B cell (primary cell): ENCODE data around the gene TM7SF3. TPM values are rescaled to one million over a fixed set of nuclear protein-coding genes. Genes with fewer than 3 reads are reported as not detected.

Experiments
- ATAC-seq: fragments of 200-7000 bp; cut with Tn5 transposase; one replicate; pipeline ENCODE4 v1.10.0; 2021; ENCODE audit warnings: low read depth, mild to moderate bottlenecking, moderate number of reproducible peaks, moderate library complexity
- CTCF ChIA-PET: fragments of 350-600 bp; sonication (Branson Sonifier 250); formaldehyde crosslinking; loops from one replicate; lab custom pipeline; 2021; ENCODE audit warnings: antibody characterized with exemption, inconsistent platforms; lab: Charles Lee
- POLR2A ChIA-PET: fragments of 350-600 bp; sonication (Branson Sonifier 250); formaldehyde crosslinking; loops from one replicate; lab custom pipeline; 2021; ENCODE audit warnings: antibody characterized with exemption; lab: Charles Lee
- DNase-seq: peaks from one replicate; pipeline ENCODE4 v3.0.0; 2013
- H2AFZ ChIP-seq: 2 replicates; pipeline ENCODE4 v1.6.1; 2012; ENCODE audit warnings: mild to moderate bottlenecking, low read depth, low read length; ENCODE audit not compliant: insufficient read depth, poor library complexity, severe bottlenecking
- H3K27ac ChIP-seq, 2 donors: 1 replicate in 1 of 2; 2 replicates in 1 of 2; pipeline ENCODE4 v1.5.1; 2012 to 2013; ENCODE audit warnings: low read length in 2 of 2, mild to moderate bottlenecking in 2 of 2, moderate library complexity in 1 of 2
- H3K27me3 ChIP-seq, 4 experiments: fragments of 200-600 bp in 1 of 4; sonication (generic) in 1 of 4; replicated peaks in 1 of 4; 1 replicate in 2 of 4; 2 replicates in 2 of 4; pipeline versions ENCODE4 v1.6.1 to v1.7.0; 2013 to 2016; ENCODE audit warnings: low read length in 3 of 4, mild to moderate bottlenecking in 2 of 4, mixed read lengths in 1 of 4, moderate library complexity in 1 of 4; ENCODE audit not compliant: insufficient read depth in 4 of 4, control insufficient read depth in 3 of 4; ENCODE audit errors: control extremely low read depth in 1 of 4
- H3K36me3 ChIP-seq, 2 experiments: replicated peaks in 1 of 2; 1 replicate in 1 of 2; 2 replicates in 1 of 2; pipeline versions ENCODE4 v1.6.1 to v1.7.1; 2013; ENCODE audit warnings: low read length in 1 of 2; ENCODE audit not compliant: insufficient read depth in 2 of 2, control insufficient read depth in 1 of 2; ENCODE audit errors: control extremely low read depth in 1 of 2, extremely low read depth in 1 of 2
- H3K4me1 ChIP-seq, 2 donors: fragments of 200-600 bp in 1 of 2; sonication (generic) in 1 of 2; 1 replicate in 1 of 2; 2 replicates in 1 of 2; pipeline versions ENCODE4 v1.5.1 to v1.6.1; 2013 to 2017; ENCODE audit warnings: low read length in 2 of 2; ENCODE audit not compliant: control insufficient read depth in 2 of 2, insufficient read depth in 2 of 2
- H3K4me2 ChIP-seq: replicated peaks from 2 replicates; pipeline ENCODE3; 2012; ENCODE audit warnings: mild to moderate bottlenecking, low read depth, low read length; ENCODE audit not compliant: poor library complexity, severe bottlenecking
- H3K4me3 ChIP-seq, 5 experiments: fragments of 200-600 bp in 1 of 5; sonication (generic) in 1 of 5; 1 replicate in 3 of 5; 2 replicates in 2 of 5; pipeline versions ENCODE4 v1.5.1 to v1.7.0; 2011 to 2016; ENCODE audit warnings: low read length in 4 of 5, mild to moderate bottlenecking in 4 of 5, low read depth in 2 of 5, control low read depth in 1 of 5, moderate library complexity in 1 of 5; ENCODE audit not compliant: insufficient read depth in 1 of 5; ENCODE audit errors: control extremely low read depth in 1 of 5, extremely low read depth in 1 of 5
- H3K79me2 ChIP-seq: fragments of 200-600 bp; sonication (generic); one replicate; pipeline ENCODE4 v1.6.0; 2016; ENCODE audit warnings: low read length; ENCODE audit not compliant: control insufficient read depth, insufficient read depth
- H3K9ac ChIP-seq: fragments of 200-600 bp; sonication (generic); 2 replicates; pipeline ENCODE4 v1.6.1; 2017; ENCODE audit warnings: mild to moderate bottlenecking, low read length, moderate library complexity
- H3K9me3 ChIP-seq, 3 donors: one replicate each; pipeline versions ENCODE4 v1.6.1 to v1.7.1; 2013; ENCODE audit warnings: low read length in 2 of 3; ENCODE audit not compliant: control insufficient read depth in 2 of 3, insufficient read depth in 1 of 3; ENCODE audit errors: control extremely low read depth in 1 of 3
- H4K20me1 ChIP-seq: 2 replicates; pipeline ENCODE4 v1.6.0; 2012; ENCODE audit warnings: mild to moderate bottlenecking, low read length; ENCODE audit not compliant: insufficient read depth, control insufficient read depth, poor library complexity, severe bottlenecking
- H3K27ac Mint-ChIP-seq: one replicate; pipeline ENCODE4 v1.8.0; 2021; ENCODE audit warnings: mixed read lengths
- H3K27me3 Mint-ChIP-seq: one replicate; pipeline ENCODE4 v1.8.0; 2021; ENCODE audit warnings: mixed read lengths
- H3K4me1 Mint-ChIP-seq: one replicate; pipeline ENCODE4 v1.8.0; 2021; ENCODE audit warnings: mixed read lengths
- H3K4me3 Mint-ChIP-seq: one replicate; pipeline ENCODE4 v1.8.0; 2021; ENCODE audit warnings: mixed read lengths
- H3K9me3 Mint-ChIP-seq: one replicate; pipeline ENCODE4 v1.8.0; 2022; ENCODE audit warnings: mixed read lengths; ENCODE audit not compliant: insufficient read depth
- CTCF ChIP-seq: fragments of 200-600 bp; IDR thresholded peaks from one replicate; pipeline ENCODE4 v1.8.0; 2022; ENCODE audit warnings: antibody characterized with exemption, mild to moderate bottlenecking
- EZH2 ChIP-seq: IDR thresholded peaks from 2 replicates; pipeline ENCODE4 v1.6.1; 2012; ENCODE audit warnings: borderline replicate concordance, low read depth, mild to moderate bottlenecking, moderate library complexity, low read length; ENCODE audit not compliant: insufficient read depth, poor library complexity, severe bottlenecking
- WGBS: methylation state at CpG from one replicate; pipeline ENCODE4 v1.1.5; 2013; ENCODE audit warnings: missing lambda C conversion rate; ENCODE audit not compliant: insufficient coverage; 5-methylcytosine and 5-hydroxymethylcytosine counted together
- intact Hi-C: fragments of 100-400 bp; cut with micrococcal nuclease; formaldehyde crosslinking; loops from one replicate; pipeline ENCODE4 v1.10.0; 2022
- polyA plus RNA-seq: library from polyadenylated mRNA; depleted of rRNA; stranded (reverse); fragments of >200 nt; gene quantifications from 2 replicates; pipeline ENCODE4 v1.2.3, GENCODE V29; 2012
- total RNA-seq, 2 donors: library from RNA; stranded (reverse); fragments of 120-200 nt in 1 of 2; gene quantifications; 1 replicate in 1 of 2; 2 replicates in 1 of 2; pipeline versions ENCODE4 v1.2.3 to v1.2.4, GENCODE V29; 2013 to 2022

Gene TM7SF3
- total and polyA plus RNA-seq, 2 donors (not counting 1 experiment from before 2014, with no cell fraction given): 24.5 to 33.5 TPM

- Histone ChIP-seq H3K79me2 (peaks cover 40% of the 10 kb centered on the region), H3K4me1 (peaks cover 16 to 19% of the 10 kb centered on the region in 2 donors), H3K9me3 (peaks cover 0 to 5% (median 0%) of the 10 kb centered on the region in 3 donors), H4K20me1 (peaks cover 6% of the 10 kb centered on the region), H3K27ac (peak overlapping the region in 1 of 2 donors; percentile 14), H3K27me3 (no peaks in the 10 kb centered on the region), H3K4me2 (no peak overlapping the region), H3K4me3 (no peak overlapping the region), H3K9ac (no peak overlapping the region), H2AFZ (no peak overlapping the region), H3K36me3 (peaks cover 3 to 22% of the 10 kb centered on the region in 2 experiments)
- H3K9me3 Mint-ChIP-seq: no peaks in the 10 kb centered on the region
- ATAC-seq (no peak), DNase-seq (no peak)
- no peaks in the 10 kb centered on the region for H3K27me3 Mint-ChIP-seq
- 14% methylated on average over 1 of the region's 1 CpG for WGBS
- CTCF ChIA-PET: interaction anchor here (0.9 to 1.2 kb wide), 2 partner anchors 14 to 116 kb away, joined by 3 to 5 read pairs; no protein-coding TSS in a partner anchor
- H3K4me3 Mint-ChIP-seq: no peak overlapping the region
- peaks cover 47% of the 10 kb centered on the region for H3K4me1 Mint-ChIP-seq
- TF ChIP-seq CTCF (no peak), EZH2 (no peak)
- no peak overlapping the region for H3K27ac Mint-ChIP-seq
- POLR2A ChIA-PET: no interaction called here
- intact Hi-C loops: no loop called here
Observed at GRCh38 chr12:27000961-27001360, 13.2 kb downstream of the TM7SF3 start.

- H3K36me3 ChIP-seq: peaks cover 1 to 47% of the 10 kb centered on the region in 2 experiments
Observed at GRCh38 chr12:26997003-26997402, 17.2 kb downstream of the TM7SF3 start.

More at GRCh38 chr12:26997003-26997402, 17.2 kb downstream of the TM7SF3 start:
- no peak for DNase-seq
- Histone ChIP-seq H4K20me1 (no peaks in the 10 kb centered on the region), H3K9ac (no peak overlapping the region), H3K4me1 (peaks cover 10 to 15% of the 10 kb centered on the region in 2 donors), H3K79me2 (peaks cover 21% of the 10 kb centered on the region), H3K4me2 (no peak overlapping the region), H3K27me3 (no peaks in the 10 kb centered on the region), H2AFZ (no peak overlapping the region), H3K27ac (no peak overlapping the region), H3K9me3 (peaks cover 0 to 5% (median 0%) of the 10 kb centered on the region in 3 donors), H3K4me3 (no peak overlapping the region)
- ChIA-PET CTCF (interaction anchor here (0.9 to 1.0 kb wide), 2 partner anchors 39 to 282 kb away, joined by 3 read pairs; no protein-coding TSS in a partner anchor), POLR2A (no interaction called here)
- Mint-ChIP-seq H3K9me3 (no peaks in the 10 kb centered on the region), H3K4me1 (peaks cover 30% of the 10 kb centered on the region), H3K27me3 (no peaks in the 10 kb centered on the region), H3K4me3 (no peak overlapping the region), H3K27ac (no peak overlapping the region)
- TF ChIP-seq CTCF (no peak), EZH2 (no peak)
- intact Hi-C loops: no loop called here
- no peak for ATAC-seq
- WGBS: 60% methylated on average over 1 of the region's 2 CpGs
